H9 (cell line): Measurements from ENCODE around the gene ARHGAP11A. TPM values are rescaled to one million over a fixed set of nuclear protein-coding genes. Genes with fewer than 3 reads are reported as not detected.

Experiments
- DNase-seq: peaks from one replicate; pipeline ENCODE4 v3.0.0-alpha.2; 2017
- H2AFZ ChIP-seq: one replicate; pipeline ENCODE4 v1.6.1; 2013; ENCODE audit warnings: mild to moderate bottlenecking, low read length, control low read depth, moderate library complexity
- H2AK5ac ChIP-seq: 2 replicates; pipeline ENCODE4 v1.6.1; 2013; ENCODE audit warnings: low read length, control low read depth, mixed read lengths; ENCODE audit not compliant: insufficient read length
- H2BK120ac ChIP-seq: one replicate; pipeline ENCODE4 v1.6.1; 2013; ENCODE audit warnings: low read depth, mild to moderate bottlenecking, low read length, control low read depth, inconsistent platforms; ENCODE audit not compliant: poor library complexity, severe bottlenecking
- H2BK12ac ChIP-seq: 2 replicates; pipeline ENCODE4 v1.6.1; 2013; ENCODE audit warnings: low read length, control low read depth, mixed read lengths, low read depth; ENCODE audit not compliant: insufficient read length
- H2BK15ac ChIP-seq: 2 replicates; pipeline ENCODE4 v1.6.1; 2013; ENCODE audit warnings: low read depth, low read length, control low read depth
- H2BK20ac ChIP-seq: one replicate; pipeline ENCODE4 v1.6.1; 2013; ENCODE audit warnings: low read depth, mild to moderate bottlenecking, low read length, control low read depth, inconsistent platforms; ENCODE audit not compliant: poor library complexity, severe bottlenecking
- H2BK5ac ChIP-seq: 2 replicates; pipeline ENCODE4 v1.6.1; 2013; ENCODE audit warnings: low read length, control low read depth, mixed read lengths; ENCODE audit not compliant: insufficient read length
- H3K14ac ChIP-seq: 2 replicates; pipeline ENCODE4 v1.6.1; 2013; ENCODE audit warnings: low read length, control low read depth; ENCODE audit not compliant: insufficient read depth
- H3K18ac ChIP-seq: 2 replicates; pipeline ENCODE4 v1.6.1; 2013; ENCODE audit warnings: low read depth, mild to moderate bottlenecking, mixed read lengths, low read length, control low read depth; ENCODE audit not compliant: insufficient read length
- H3K23ac ChIP-seq: 2 replicates; pipeline ENCODE4 v1.6.1; 2013; ENCODE audit warnings: low read length, control low read depth, mixed read lengths, low read depth; ENCODE audit not compliant: insufficient read length
- H3K23me2 ChIP-seq: 2 replicates; pipeline ENCODE4 v1.6.1; 2013; ENCODE audit warnings: low read depth, mild to moderate bottlenecking, mixed read lengths, low read length, control low read depth; ENCODE audit not compliant: insufficient read length, poor library complexity, severe bottlenecking
- H3K27ac ChIP-seq: 2 replicates; pipeline ENCODE4 v1.5.1; 2013; ENCODE audit warnings: low read length, control low read depth, mixed read lengths, low read depth; ENCODE audit not compliant: insufficient read length
- H3K27me3 ChIP-seq: 2 replicates; pipeline ENCODE4 v1.6.1; 2013; ENCODE audit warnings: low read length, control low read depth, inconsistent platforms; ENCODE audit not compliant: insufficient read depth
- H3K4ac ChIP-seq: 2 replicates; pipeline ENCODE4 v1.6.1; 2013; ENCODE audit warnings: low read depth, mild to moderate bottlenecking, control low read depth, inconsistent platforms, low read length, moderate library complexity
- H3K4me1 ChIP-seq: 2 replicates; pipeline ENCODE4 v1.6.1; 2013; ENCODE audit warnings: low read length, control low read depth, inconsistent platforms; ENCODE audit not compliant: insufficient read depth
- H3K4me2 ChIP-seq: 2 replicates; pipeline ENCODE4 v1.6.1; 2013; ENCODE audit warnings: low read length, control low read depth, mixed read lengths; ENCODE audit not compliant: insufficient read length, insufficient read depth
- H3K56ac ChIP-seq: 2 replicates; pipeline ENCODE4 v1.6.1; 2013; ENCODE audit warnings: low read depth, mild to moderate bottlenecking, mixed read lengths, low read length, control low read depth; ENCODE audit not compliant: insufficient read length
- H3K79me1 ChIP-seq: 2 replicates; pipeline ENCODE4 v1.6.1; 2013; ENCODE audit warnings: low read depth, mild to moderate bottlenecking, moderate library complexity, low read length, control low read depth, inconsistent platforms; ENCODE audit not compliant: insufficient read depth, poor library complexity, severe bottlenecking
- H3K79me2 ChIP-seq: 2 replicates; pipeline ENCODE4 v1.6.1; 2013; ENCODE audit warnings: low read length, control low read depth, inconsistent platforms; ENCODE audit not compliant: insufficient read depth
- H3K9ac ChIP-seq: 2 replicates; pipeline ENCODE4 v1.6.1; 2013; ENCODE audit warnings: low read length, control low read depth, mixed read lengths; ENCODE audit not compliant: insufficient read length; ENCODE audit errors: extremely low read depth
- H3K9me3 ChIP-seq: one replicate; pipeline ENCODE4 v1.6.1; 2013; ENCODE audit warnings: low read depth, low read length, inconsistent platforms; ENCODE audit not compliant: control insufficient read depth
- H3T11ph ChIP-seq: one replicate; pipeline ENCODE4 v1.6.1; 2013; ENCODE audit warnings: mild to moderate bottlenecking, low read length, control low read depth, inconsistent platforms
- H4K20me1 ChIP-seq: one replicate; pipeline ENCODE4 v1.6.1; 2013; ENCODE audit not compliant: control insufficient read depth, insufficient read length, insufficient read depth
- H4K5ac ChIP-seq: 2 replicates; pipeline ENCODE4 v1.6.1; 2013; ENCODE audit warnings: low read depth, mild to moderate bottlenecking, mixed read lengths, low read length, control low read depth; ENCODE audit not compliant: insufficient read length
- H4K8ac ChIP-seq: replicated peaks from 2 replicates; pipeline ENCODE4 v1.6.1; 2013; ENCODE audit warnings: low read length, control low read depth, mixed read lengths, low read depth; ENCODE audit not compliant: insufficient read length
- H4K91ac ChIP-seq: 2 replicates; pipeline ENCODE4 v1.6.1; 2013; ENCODE audit warnings: low read depth, mild to moderate bottlenecking, moderate library complexity, mixed read lengths, low read length, control low read depth; ENCODE audit not compliant: insufficient read length
- H3K27ac Mint-ChIP-seq, 3 experiments: 2 replicates in 2 of 3; 3 replicates in 1 of 3; pipeline ENCODE4 v1.8.0; 2020 to 2021; ENCODE audit warnings: mixed read lengths in 3 of 3, mild to moderate bottlenecking in 1 of 3, moderate library complexity in 1 of 3
- H3K27me3 Mint-ChIP-seq: 2 replicates; pipeline ENCODE4 v1.8.0; 2021; ENCODE audit warnings: low read depth, mild to moderate bottlenecking, moderate library complexity, mixed read lengths
- H3K36me3 Mint-ChIP-seq, 3 experiments: 2 replicates in 2 of 3; 3 replicates in 1 of 3; pipeline ENCODE4 v1.8.0; 2020 to 2021; ENCODE audit warnings: low read depth in 3 of 3, mixed read lengths in 3 of 3; ENCODE audit not compliant: insufficient read depth in 1 of 3
- H3K4me1 Mint-ChIP-seq, 2 experiments: 2 replicates each; pipeline ENCODE4 v1.8.0; 2020; ENCODE audit warnings: mixed read lengths in 2 of 2
- H3K4me3 Mint-ChIP-seq, 2 experiments: 2 replicates in 1 of 2; 3 replicates in 1 of 2; pipeline ENCODE4 v1.8.0; 2020 to 2021; ENCODE audit warnings: mild to moderate bottlenecking in 2 of 2, mixed read lengths in 2 of 2, moderate library complexity in 1 of 2
- H3K9me3 Mint-ChIP-seq, 2 experiments: 2 replicates in 1 of 2; 3 replicates in 1 of 2; pipeline ENCODE4 v1.8.0; 2020; ENCODE audit warnings: mild to moderate bottlenecking in 2 of 2, mixed read lengths in 2 of 2, moderate library complexity in 1 of 2
- CTCF ChIP-seq: fragments of 200-600 bp; sonication (generic); conservative IDR thresholded peaks from 3 replicates; pipeline ENCODE4 v1.8.0; 2021; ENCODE audit warnings: antibody characterized with exemption, mild to moderate bottlenecking
- WGBS: extraction: QIAGEN DNeasy Blood & Tissue Kit; methylation state at CpG from one replicate; pipeline ENCODE4 v1.1.7; 2013; ENCODE audit warnings: missing lambda C conversion rate, low lambda C conversion rate, mixed read lengths; ENCODE audit not compliant: insufficient read length; ENCODE audit errors: extremely low coverage; 5-methylcytosine and 5-hydroxymethylcytosine counted together
- total RNA-seq: library from RNA; stranded (reverse); gene quantifications from 2 replicates; pipeline ENCODE4 v1.2.1, GENCODE V29; 2021

Gene ARHGAP11A
- total RNA-seq, 1 experiment from 2014 or later, result 94.4 TPM

- H2BK5ac ChIP-seq, result no peak overlapping the region
- no peak overlapping the region for H3K14ac ChIP-seq
- no peak overlapping the region for H2AFZ ChIP-seq
- H3K4me2 ChIP-seq, result no peak overlapping the region
- H2BK15ac ChIP-seq, result no peak overlapping the region
- H3K9ac ChIP-seq, result no peak overlapping the region
- H4K91ac ChIP-seq, result no peak overlapping the region
- Mint-ChIP-seq H3K4me3 (no peak overlapping the region), H3K36me3 (peaks cover 27 to 51% (median 48%) of the 10 kb centered on the region in 3 experiments), H3K27ac (no peak overlapping the region), H3K9me3 (no peaks in the 10 kb centered on the region), H3K4me1 (peaks cover 10% of the 10 kb centered on the region in 2 experiments), H3K27me3 (no peaks in the 10 kb centered on the region; the same call in 1 of the 2 replicates)
- no peak overlapping the region for H2BK20ac ChIP-seq
- no peaks in the 10 kb centered on the region for H3K79me1 ChIP-seq
- no peak overlapping the region for H3T11ph ChIP-seq
- WGBS, result no CpG with 5 or more reads among the region's 1 CpG
- no peaks in the 10 kb centered on the region for H4K20me1 ChIP-seq
- no peak overlapping the region for H2AK5ac ChIP-seq
- H2BK12ac ChIP-seq, result no peak overlapping the region
- peaks cover 1% of the 10 kb centered on the region; the same call in 1 of the 2 replicates for H3K4me1 ChIP-seq
- no peak overlapping the region for H4K8ac ChIP-seq
- H2BK120ac ChIP-seq, result no peak overlapping the region
- no peak overlapping the region for H3K4ac ChIP-seq
- H3K18ac ChIP-seq, result no peak overlapping the region
- no peaks in the 10 kb centered on the region for H3K9me3 ChIP-seq
- H3K27me3 ChIP-seq, result no peaks in the 10 kb centered on the region
- no peak overlapping the region for H3K27ac ChIP-seq
- DNase-seq, result no peak
- no peaks in the 10 kb centered on the region for H3K23me2 ChIP-seq
- no peak overlapping the region for H3K23ac ChIP-seq
- no peak for TF ChIP-seq CTCF
- H3K56ac ChIP-seq, result no peak overlapping the region
- H4K5ac ChIP-seq, result no peak overlapping the region
- H3K79me2 ChIP-seq, result no peaks in the 10 kb centered on the region
Observed at GRCh38 chr15:32637704-32638103, 22.4 kb downstream of the ARHGAP11A start.
